B cell (primary cell): ENCODE data around the gene EYA4. TPM values are rescaled to one million over a fixed set of nuclear protein-coding genes. Genes with fewer than 3 reads are reported as not detected.

Experiments used
- ATAC-seq: fragments of 200-7000 bp; cut with Tn5 transposase; one replicate; pipeline ENCODE4 v1.10.0; 2021; ENCODE audit warnings: low read depth, mild to moderate bottlenecking, moderate number of reproducible peaks, moderate library complexity
- CTCF ChIA-PET: fragments of 350-600 bp; sonication (Branson Sonifier 250); formaldehyde crosslinking; loops from one replicate; lab custom pipeline; 2021; ENCODE audit warnings: antibody characterized with exemption, inconsistent platforms; lab: Charles Lee
- POLR2A ChIA-PET: fragments of 350-600 bp; sonication (Branson Sonifier 250); formaldehyde crosslinking; loops from one replicate; lab custom pipeline; 2021; ENCODE audit warnings: antibody characterized with exemption; lab: Charles Lee
- DNase-seq: peaks from one replicate; pipeline ENCODE4 v3.0.0; 2013
- H2AFZ ChIP-seq: 2 replicates; pipeline ENCODE4 v1.6.1; 2012; ENCODE audit warnings: mild to moderate bottlenecking, low read depth, low read length; ENCODE audit not compliant: insufficient read depth, poor library complexity, severe bottlenecking
- H3K27ac ChIP-seq, 2 donors: 1 replicate in 1 of 2; 2 replicates in 1 of 2; pipeline ENCODE4 v1.5.1; 2012 to 2013; ENCODE audit warnings: low read length in 2 of 2, mild to moderate bottlenecking in 2 of 2, moderate library complexity in 1 of 2
- H3K27me3 ChIP-seq, 4 experiments: fragments of 200-600 bp in 1 of 4; sonication (generic) in 1 of 4; replicated peaks in 1 of 4; 1 replicate in 2 of 4; 2 replicates in 2 of 4; pipeline versions ENCODE4 v1.6.1 to v1.7.0; 2013 to 2016; ENCODE audit warnings: low read length in 3 of 4, mild to moderate bottlenecking in 2 of 4, mixed read lengths in 1 of 4, moderate library complexity in 1 of 4; ENCODE audit not compliant: insufficient read depth in 4 of 4, control insufficient read depth in 3 of 4; ENCODE audit errors: control extremely low read depth in 1 of 4
- H3K36me3 ChIP-seq, 2 experiments: replicated peaks in 1 of 2; 1 replicate in 1 of 2; 2 replicates in 1 of 2; pipeline versions ENCODE4 v1.6.1 to v1.7.1; 2013; ENCODE audit warnings: low read length in 1 of 2; ENCODE audit not compliant: insufficient read depth in 2 of 2, control insufficient read depth in 1 of 2; ENCODE audit errors: control extremely low read depth in 1 of 2, extremely low read depth in 1 of 2
- H3K4me1 ChIP-seq, 2 donors: fragments of 200-600 bp in 1 of 2; sonication (generic) in 1 of 2; 1 replicate in 1 of 2; 2 replicates in 1 of 2; pipeline versions ENCODE4 v1.5.1 to v1.6.1; 2013 to 2017; ENCODE audit warnings: low read length in 2 of 2; ENCODE audit not compliant: control insufficient read depth in 2 of 2, insufficient read depth in 2 of 2
- H3K4me2 ChIP-seq: replicated peaks from 2 replicates; pipeline ENCODE3; 2012; ENCODE audit warnings: mild to moderate bottlenecking, low read depth, low read length; ENCODE audit not compliant: poor library complexity, severe bottlenecking
- H3K4me3 ChIP-seq, 5 experiments: fragments of 200-600 bp in 1 of 5; sonication (generic) in 1 of 5; 1 replicate in 3 of 5; 2 replicates in 2 of 5; pipeline versions ENCODE4 v1.5.1 to v1.7.0; 2011 to 2016; ENCODE audit warnings: low read length in 4 of 5, mild to moderate bottlenecking in 4 of 5, low read depth in 2 of 5, control low read depth in 1 of 5, moderate library complexity in 1 of 5; ENCODE audit not compliant: insufficient read depth in 1 of 5; ENCODE audit errors: control extremely low read depth in 1 of 5, extremely low read depth in 1 of 5
- H3K79me2 ChIP-seq: fragments of 200-600 bp; sonication (generic); one replicate; pipeline ENCODE4 v1.6.0; 2016; ENCODE audit warnings: low read length; ENCODE audit not compliant: control insufficient read depth, insufficient read depth
- H3K9ac ChIP-seq: fragments of 200-600 bp; sonication (generic); 2 replicates; pipeline ENCODE4 v1.6.1; 2017; ENCODE audit warnings: mild to moderate bottlenecking, low read length, moderate library complexity
- H3K9me3 ChIP-seq, 3 donors: one replicate each; pipeline versions ENCODE4 v1.6.1 to v1.7.1; 2013; ENCODE audit warnings: low read length in 2 of 3; ENCODE audit not compliant: control insufficient read depth in 2 of 3, insufficient read depth in 1 of 3; ENCODE audit errors: control extremely low read depth in 1 of 3
- H4K20me1 ChIP-seq: 2 replicates; pipeline ENCODE4 v1.6.0; 2012; ENCODE audit warnings: mild to moderate bottlenecking, low read length; ENCODE audit not compliant: insufficient read depth, control insufficient read depth, poor library complexity, severe bottlenecking
- H3K27ac Mint-ChIP-seq: one replicate; pipeline ENCODE4 v1.8.0; 2021; ENCODE audit warnings: mixed read lengths
- H3K27me3 Mint-ChIP-seq: one replicate; pipeline ENCODE4 v1.8.0; 2021; ENCODE audit warnings: mixed read lengths
- H3K4me1 Mint-ChIP-seq: one replicate; pipeline ENCODE4 v1.8.0; 2021; ENCODE audit warnings: mixed read lengths
- H3K4me3 Mint-ChIP-seq: one replicate; pipeline ENCODE4 v1.8.0; 2021; ENCODE audit warnings: mixed read lengths
- H3K9me3 Mint-ChIP-seq: one replicate; pipeline ENCODE4 v1.8.0; 2022; ENCODE audit warnings: mixed read lengths; ENCODE audit not compliant: insufficient read depth
- CTCF ChIP-seq: fragments of 200-600 bp; IDR thresholded peaks from one replicate; pipeline ENCODE4 v1.8.0; 2022; ENCODE audit warnings: antibody characterized with exemption, mild to moderate bottlenecking
- EZH2 ChIP-seq: IDR thresholded peaks from 2 replicates; pipeline ENCODE4 v1.6.1; 2012; ENCODE audit warnings: borderline replicate concordance, low read depth, mild to moderate bottlenecking, moderate library complexity, low read length; ENCODE audit not compliant: insufficient read depth, poor library complexity, severe bottlenecking
- WGBS: methylation state at CpG from one replicate; pipeline ENCODE4 v1.1.5; 2013; ENCODE audit warnings: missing lambda C conversion rate; ENCODE audit not compliant: insufficient coverage; 5-methylcytosine and 5-hydroxymethylcytosine counted together
- intact Hi-C: fragments of 100-400 bp; cut with micrococcal nuclease; formaldehyde crosslinking; loops from one replicate; pipeline ENCODE4 v1.10.0; 2022
- polyA plus RNA-seq: library from polyadenylated mRNA; depleted of rRNA; stranded (reverse); fragments of >200 nt; gene quantifications from 2 replicates; pipeline ENCODE4 v1.2.3, GENCODE V29; 2012
- total RNA-seq, 2 donors: library from RNA; stranded (reverse); fragments of 120-200 nt in 1 of 2; gene quantifications; 1 replicate in 1 of 2; 2 replicates in 1 of 2; pipeline versions ENCODE4 v1.2.3 to v1.2.4, GENCODE V29; 2013 to 2022

The EYA4 gene
- total and polyA plus RNA-seq, 2 donors (not counting 1 experiment from before 2014, with no cell fraction given), result 0.49 TPM; not detected in 1

GRCh38 chr6:133549371-133549801 lies 308.2 kb downstream of the EYA4 start:
- DNase-seq (no peak), ATAC-seq (no peak)
- ChIA-PET POLR2A (no interaction called here), CTCF (no interaction called here)
- TF ChIP-seq EZH2, result no peak
- TF ChIP-seq CTCF, result no peak
- Mint-ChIP-seq H3K27ac (no peak overlapping the region), H3K4me1 (no peaks in the 10 kb centered on the region), H3K9me3 (no peaks in the 10 kb centered on the region), H3K27me3 (no peaks in the 10 kb centered on the region), H3K4me3 (no peak overlapping the region)
- H3K9ac ChIP-seq, result no peak overlapping the region
- no peaks in the 10 kb centered on the region for H3K4me1 ChIP-seq
- intact Hi-C loops, result no loop called here
- H3K9me3 ChIP-seq, result no peaks in the 10 kb centered on the region
- no peaks in the 10 kb centered on the region for H3K27me3 ChIP-seq
- H3K79me2 ChIP-seq, result no peaks in the 10 kb centered on the region
- H2AFZ ChIP-seq, result no peak overlapping the region
- no peaks in the 10 kb centered on the region for H4K20me1 ChIP-seq
- H3K4me3 ChIP-seq, result no peak overlapping the region
- 74% methylated on average over 4 of the region's 4 CpGs for WGBS
- no peaks in the 10 kb centered on the region for H3K36me3 ChIP-seq
- no peak overlapping the region for H3K27ac ChIP-seq
- no peak overlapping the region for H3K4me2 ChIP-seq

- intact Hi-C loops, result no loop called here
- Histone ChIP-seq H4K20me1 (no peaks in the 10 kb centered on the region), H3K4me3 (no peak overlapping the region), H3K4me1 (no peaks in the 10 kb centered on the region), H3K9me3 (no peaks in the 10 kb centered on the region), H3K9ac (no peak overlapping the region), H3K27ac (no peak overlapping the region), H3K27me3 (no peaks in the 10 kb centered on the region), H2AFZ (no peak overlapping the region), H3K36me3 (no peaks in the 10 kb centered on the region), H3K79me2 (no peaks in the 10 kb centered on the region), H3K4me2 (no peak overlapping the region)
- Mint-ChIP-seq H3K4me3 (no peak overlapping the region), H3K9me3 (no peaks in the 10 kb centered on the region), H3K27ac (no peak overlapping the region), H3K27me3 (no peaks in the 10 kb centered on the region), H3K4me1 (no peaks in the 10 kb centered on the region)
- no CpG with 5 or more reads among the region's 2 CpGs for WGBS
- CTCF ChIA-PET, result no interaction called here
- DNase-seq (no peak), ATAC-seq (no peak)
- POLR2A ChIA-PET, result no interaction called here
- TF ChIP-seq CTCF (no peak), EZH2 (no peak)
These were observed 308.9 kb downstream of the EYA4 start for GRCh38 chr6:133550026-133550425.
